ENCODE data around the gene PC.

GRCh38 chr11:66904561-66904960 lies 53.6 kb downstream of the PC start:
- TF ChIP-seq, protein P1, sequence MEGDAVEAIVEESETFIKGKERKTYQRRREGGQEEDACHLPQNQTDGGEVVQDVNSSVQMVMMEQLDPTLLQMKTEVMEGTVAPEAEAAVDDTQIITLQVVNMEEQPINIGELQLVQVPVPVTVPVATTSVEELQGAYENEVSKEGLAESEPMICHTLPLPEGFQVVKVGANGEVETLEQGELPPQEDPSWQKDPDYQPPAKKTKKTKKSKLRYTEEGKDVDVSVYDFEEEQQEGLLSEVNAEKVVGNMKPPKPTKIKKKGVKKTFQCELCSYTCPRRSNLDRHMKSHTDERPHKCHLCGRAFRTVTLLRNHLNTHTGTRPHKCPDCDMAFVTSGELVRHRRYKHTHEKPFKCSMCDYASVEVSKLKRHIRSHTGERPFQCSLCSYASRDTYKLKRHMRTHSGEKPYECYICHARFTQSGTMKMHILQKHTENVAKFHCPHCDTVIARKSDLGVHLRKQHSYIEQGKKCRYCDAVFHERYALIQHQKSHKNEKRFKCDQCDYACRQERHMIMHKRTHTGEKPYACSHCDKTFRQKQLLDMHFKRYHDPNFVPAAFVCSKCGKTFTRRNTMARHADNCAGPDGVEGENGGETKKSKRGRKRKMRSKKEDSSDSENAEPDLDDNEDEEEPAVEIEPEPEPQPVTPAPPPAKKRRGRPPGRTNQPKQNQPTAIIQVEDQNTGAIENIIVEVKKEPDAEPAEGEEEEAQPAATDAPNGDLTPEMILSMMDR (IDR thresholded peaks at IDR 0.05; ENCODE audit: insufficient read depth, low read depth, low read length): no peak
- TF ChIP-seq EZH2 (IDR thresholded peaks at IDR 0.05; ENCODE audit: insufficient read depth, low read length): no peak

Measured in astrocyte (in vitro differentiated cells and primary cell).